HG02973 (cell line): ENCODE data around the gene ATOH8.

Source experiments
- ATAC-seq: cut with Tn5 transposase; IDR thresholded peaks from one replicate; pipeline ENCODE4 v1.9.1; 2021; ENCODE audit warnings: moderate library complexity; ENCODE audit not compliant: unreplicated experiment

The ATOH8 gene

DNA sequence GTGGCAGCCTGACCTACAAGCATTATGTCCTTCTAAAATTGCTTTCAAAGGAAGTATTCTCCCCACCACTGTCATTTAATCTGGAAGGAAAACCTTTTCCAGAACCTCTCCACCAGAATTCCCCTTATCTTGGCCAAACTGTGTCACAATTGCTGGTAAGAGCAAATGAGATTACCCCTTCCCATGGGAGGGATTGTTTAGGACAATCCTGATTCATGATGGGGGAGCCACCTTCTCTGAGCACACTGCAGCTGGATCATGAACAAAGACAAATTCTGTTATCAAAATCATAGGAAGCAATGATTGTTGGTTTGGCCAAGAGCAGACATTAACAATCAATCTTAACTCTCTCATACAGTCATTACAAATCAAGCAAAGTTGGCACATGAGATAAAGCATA lies 18.1 kb upstream of the ATOH8 start:
- ATAC-seq = no peak

DNA sequence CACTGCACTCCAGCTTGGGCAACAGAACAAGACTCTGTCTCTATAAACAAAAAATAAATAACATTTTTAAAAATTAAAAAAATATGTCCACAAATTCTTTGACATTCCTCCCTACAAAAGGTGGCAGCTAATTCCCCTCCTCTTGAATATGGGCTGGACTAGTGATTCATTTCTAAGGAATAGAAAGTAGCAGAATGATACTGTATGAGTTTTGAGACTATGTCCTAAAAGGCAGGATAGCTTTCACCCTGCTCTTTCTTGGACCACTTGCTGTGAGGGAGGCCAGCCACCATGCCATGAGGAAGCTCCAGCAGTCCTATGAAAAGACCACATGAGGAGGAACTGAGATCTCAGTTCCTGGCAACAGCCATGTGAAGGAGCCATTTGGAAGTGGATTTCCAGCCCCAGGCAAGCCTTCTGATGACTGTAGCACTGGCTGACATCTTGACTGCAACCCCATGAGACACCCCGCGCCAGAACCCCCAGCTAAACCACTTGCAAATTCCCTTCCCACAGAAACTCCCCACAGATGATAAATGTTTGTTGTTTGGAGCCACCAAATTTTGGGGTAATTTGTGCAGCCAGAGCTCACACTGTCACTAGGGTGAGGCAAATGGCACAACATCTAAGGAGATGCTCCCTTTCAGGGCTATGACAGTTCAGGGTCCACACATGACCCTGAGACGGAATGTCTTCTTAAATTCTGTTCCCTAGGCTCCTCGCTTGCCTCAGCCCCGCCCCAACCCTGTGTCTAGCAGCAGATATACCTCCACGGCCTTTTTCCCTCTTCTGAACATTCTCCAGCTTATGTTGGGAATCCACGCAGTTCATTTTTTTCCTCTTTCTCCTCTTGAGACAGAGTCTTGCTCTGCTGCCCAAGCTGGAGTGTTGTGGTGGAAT lies 17.1 kb upstream of the ATOH8 start:
- no peak for ATAC-seq

DNA sequence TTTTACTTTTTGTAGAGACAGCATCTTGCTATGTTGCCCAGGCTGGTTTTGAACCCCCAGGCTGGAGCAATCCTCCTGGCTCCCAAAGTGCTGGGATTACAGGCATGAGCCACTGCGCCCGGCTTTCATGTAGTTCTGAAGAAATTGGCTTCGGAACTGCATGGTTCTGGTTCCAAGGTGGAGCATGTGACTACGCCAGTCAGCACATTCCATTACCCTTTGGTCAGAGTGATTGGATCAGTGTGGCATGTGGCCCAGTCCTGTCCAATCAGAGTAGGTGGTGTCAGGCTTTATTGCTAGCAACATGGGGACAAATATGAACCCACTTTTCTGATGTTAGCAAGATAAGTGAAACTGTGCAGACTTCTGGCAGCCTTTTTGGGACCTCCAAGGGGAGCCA lies 16.3 kb upstream of the ATOH8 start:
- no peak for ATAC-seq

DNA sequence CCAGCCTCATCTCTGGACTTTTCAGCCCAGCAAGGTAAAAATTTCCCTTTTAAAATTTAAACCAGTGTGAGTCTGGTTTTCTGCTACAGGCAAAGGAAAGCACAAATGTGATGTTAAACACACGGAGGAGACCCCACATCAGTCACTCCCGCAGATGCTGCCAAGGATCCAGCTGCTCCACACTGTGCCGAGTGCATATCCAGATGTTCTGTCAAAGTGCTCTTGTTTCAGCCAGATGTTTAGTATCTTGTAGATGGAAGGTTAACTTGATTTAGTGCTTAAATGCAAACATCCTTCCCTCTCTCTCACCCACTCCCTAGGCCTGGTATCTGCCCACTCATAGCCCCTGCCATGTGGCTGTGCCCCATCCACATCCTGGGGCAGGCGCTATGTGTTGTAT lies 15.8 kb upstream of the ATOH8 start:
- no peak for ATAC-seq

DNA sequence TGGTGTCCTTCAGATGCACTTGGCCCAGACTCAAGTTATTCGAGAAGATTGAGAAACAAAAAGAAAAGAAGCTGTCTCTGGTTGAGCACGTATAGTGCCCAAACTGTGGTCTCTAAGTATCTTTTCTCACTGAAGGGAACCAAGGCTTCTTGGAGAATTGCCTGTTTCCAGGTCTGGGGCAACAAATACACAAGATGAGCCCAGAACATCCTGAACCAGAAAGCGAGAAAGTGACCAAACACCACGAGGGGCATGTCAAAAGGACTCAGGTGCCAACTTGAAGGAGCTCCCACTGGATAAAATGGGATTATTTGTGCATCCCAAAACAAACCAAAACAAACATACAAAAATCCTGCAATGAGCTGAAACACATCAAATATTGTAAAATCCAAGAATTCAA lies 13.6 kb upstream of the ATOH8 start:
- no peak for ATAC-seq

DNA sequence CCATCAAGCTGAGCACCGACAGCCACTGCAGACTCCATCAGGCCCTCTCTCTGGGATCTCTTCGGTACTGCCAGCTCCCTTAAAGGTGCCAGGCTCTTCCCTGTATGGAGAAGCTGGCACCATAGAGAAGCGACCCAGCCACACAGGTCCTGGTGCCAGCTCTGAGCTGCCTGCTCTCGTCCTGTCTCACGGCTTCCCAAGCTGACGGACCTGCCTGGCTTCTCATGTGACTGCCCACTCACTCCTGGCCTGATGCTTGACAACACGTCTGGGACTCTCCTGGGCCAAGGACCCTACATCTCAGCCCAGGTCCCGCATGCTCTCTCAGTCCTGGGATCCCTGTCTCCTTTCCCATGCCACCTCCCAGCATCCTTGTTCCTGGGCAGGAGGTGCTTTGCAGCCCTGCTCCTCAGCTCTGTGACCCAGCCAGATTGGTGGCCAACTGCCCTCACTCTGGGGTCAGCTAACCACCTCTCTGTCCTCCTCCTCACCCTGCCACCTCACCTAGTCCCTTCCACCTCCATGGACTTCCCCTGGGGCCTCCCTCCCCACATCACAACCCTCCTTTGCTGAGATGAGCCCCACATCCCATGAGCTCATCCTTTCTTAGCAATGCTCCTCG lies 12.5 kb upstream of the ATOH8 start:
- ATAC-seq = no peak

DNA sequence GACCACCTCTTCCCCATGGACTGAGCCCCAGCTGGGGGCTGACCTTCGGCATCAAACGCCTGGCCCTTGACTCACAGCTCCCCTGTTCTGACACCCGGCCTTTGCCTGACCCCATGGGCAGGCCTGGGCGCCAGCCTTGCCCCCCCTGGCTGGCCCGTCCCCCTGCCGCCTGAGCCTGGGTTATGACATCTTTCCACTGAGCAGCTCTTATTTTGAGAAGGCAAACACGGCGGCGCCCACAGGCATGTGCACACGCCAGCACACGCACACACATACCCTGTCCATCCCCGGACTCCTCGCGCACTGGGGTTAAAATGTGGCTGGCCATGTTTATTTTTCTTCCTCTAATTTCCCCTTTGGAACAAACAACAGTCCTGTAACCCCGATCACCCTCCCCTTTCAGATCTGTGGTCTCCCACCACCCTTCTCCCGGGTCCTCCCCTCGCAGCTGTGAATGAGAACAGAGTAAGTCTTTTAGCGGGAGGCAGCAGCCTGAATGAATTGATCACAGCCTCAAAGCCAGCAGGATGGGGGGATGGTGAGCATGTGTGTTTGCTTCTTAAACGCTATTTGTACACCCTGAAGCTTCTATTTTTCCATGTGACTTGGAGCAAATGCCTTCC lies 11.8 kb upstream of the ATOH8 start:
- ATAC-seq = no peak

DNA sequence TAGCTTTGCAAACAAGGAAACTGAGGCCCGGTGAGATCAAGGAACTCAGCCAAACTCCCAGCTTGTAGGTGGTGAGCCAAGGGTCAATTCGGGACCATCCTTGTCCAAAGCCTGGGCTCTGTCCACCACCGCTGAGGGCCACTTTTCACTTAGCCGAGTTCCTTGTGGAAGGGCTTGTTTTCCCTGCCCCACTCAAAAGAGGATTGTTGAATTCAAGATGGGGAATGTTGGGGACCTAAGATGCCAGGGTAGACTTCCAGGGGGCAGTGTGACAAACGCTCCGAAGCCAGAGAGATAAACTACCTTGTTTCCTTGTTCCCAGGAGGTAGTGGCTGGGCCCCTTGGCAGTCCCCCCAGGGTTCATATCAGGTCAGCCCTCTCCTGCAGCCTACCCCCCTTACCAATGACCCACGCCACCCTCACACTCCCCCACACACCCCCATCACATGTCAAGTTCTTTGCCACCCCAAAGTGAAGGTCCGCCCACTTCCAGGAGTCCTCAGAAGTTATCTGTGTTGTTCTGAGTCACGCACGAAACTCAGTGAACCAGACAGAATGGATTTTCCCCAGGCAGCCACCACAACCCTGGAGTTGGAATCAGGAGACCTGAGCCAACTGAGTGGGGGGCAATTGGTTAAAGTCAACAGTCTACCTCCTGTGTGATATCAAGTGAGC lies 10.3 kb upstream of the ATOH8 start:
- no peak for ATAC-seq

DNA sequence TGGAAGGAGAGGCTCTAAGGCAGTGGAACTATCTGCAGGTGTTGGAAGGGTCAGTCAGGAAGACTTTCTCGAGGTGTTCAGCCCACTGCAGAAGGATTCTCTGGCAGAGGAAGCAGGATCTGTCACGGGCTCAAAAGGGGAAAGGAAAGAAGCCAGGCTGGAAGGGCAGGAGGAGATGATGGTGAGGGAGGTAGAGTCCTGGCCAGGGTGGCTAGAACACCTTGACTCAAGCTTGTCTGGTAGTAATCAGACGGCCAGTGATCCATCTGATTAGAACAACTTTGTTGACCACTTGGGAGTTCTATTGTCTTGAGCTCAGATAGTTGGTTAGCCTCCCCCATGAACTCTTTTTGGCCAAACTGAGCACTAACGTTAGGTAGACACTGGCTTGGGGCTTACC lies 9.7 kb upstream of the ATOH8 start:
- ATAC-seq = no peak

DNA sequence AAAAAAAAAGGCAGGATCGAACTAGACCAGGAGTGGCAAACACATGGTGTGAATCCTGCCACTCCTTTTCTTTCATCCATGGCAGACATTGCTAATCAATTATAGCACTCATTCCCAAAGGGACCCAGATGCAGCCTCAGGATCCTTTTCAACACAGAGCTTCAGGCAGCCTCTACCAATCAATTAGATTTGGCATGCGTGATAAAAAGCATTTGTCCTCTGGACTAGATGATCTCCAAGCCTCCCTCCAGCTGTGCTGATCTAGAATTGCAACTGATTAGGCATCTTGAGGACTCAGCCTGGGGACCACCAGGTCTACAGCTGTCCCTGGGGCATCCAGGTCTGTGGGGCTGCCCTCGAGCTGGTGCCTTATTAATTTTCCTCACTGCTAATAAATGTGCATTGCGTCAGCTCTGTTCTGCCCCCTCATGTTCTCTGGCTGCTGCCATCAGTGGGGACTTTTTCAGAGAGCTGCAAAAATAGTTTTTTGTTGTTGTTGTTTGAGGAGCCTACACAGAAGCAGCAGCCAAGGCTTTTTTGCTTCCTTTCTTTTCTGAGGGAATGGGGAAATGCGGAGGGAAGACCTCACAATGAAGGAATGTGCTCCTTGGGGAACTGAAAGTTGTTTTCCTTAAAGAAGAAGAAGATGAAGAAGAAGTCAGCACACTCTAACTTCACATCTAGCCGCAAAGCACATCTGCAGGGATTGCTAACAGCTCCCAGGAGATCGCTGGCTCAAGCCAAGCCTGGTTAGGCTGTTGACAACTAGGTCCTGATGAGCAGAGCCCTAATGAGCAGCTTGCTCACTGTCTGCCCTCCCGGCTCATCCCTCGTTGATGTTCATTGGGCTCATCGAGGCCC lies 8.8 kb upstream of the ATOH8 start:
- no peak for ATAC-seq

DNA sequence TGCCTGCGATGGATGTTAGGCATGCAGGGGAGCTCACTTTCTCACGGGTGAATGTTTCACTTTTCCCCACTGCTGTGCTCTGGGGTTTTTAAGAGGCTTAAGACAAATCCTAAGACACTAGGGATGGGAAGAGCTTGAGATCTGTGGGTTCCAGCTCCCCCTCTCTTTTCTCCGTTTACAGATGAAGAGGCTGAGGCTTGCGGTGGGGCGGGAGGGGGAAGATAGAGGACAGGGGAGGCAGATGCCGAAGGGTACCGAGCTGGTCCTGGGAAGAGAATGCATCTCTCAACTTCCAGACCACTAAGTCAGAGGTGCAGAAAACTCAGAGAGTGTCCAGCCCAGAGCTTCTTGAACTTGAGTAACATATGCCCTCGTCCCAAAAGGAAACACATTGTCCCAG lies 8.2 kb upstream of the ATOH8 start:
- no peak for ATAC-seq

DNA sequence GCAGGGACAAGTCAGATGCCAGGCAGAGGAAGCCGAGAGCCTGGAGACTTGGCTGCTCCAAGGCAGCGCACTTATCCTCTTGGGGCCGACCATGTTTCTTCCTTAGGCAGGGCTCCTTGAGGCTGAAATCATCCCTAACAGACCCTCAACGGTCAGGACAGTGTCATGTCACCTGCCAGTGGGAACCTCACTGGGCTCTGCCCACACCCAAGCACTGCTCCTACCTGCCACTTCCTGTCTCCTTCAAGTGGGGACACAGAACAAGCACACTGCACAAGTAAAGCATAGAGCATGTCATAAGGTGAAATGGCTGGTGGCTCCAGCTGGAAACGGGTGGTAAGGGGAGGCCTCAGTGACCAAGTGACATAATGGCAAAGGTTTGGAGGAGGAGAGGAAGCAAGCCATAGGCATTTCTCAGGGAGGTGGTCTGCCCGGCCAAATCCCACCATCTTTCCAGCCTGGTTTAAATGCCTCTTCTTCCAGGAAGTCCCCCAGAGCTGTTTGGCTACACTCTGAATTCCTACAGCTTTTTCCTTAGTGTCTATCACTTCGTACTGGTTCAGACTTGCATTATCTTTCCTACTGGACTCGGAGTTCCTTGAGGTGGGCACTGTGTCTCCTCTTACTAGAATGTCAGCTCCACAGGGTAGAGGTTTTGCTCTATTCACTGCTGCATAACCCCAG lies 7.3 kb upstream of the ATOH8 start:
- no peak for ATAC-seq

DNA sequence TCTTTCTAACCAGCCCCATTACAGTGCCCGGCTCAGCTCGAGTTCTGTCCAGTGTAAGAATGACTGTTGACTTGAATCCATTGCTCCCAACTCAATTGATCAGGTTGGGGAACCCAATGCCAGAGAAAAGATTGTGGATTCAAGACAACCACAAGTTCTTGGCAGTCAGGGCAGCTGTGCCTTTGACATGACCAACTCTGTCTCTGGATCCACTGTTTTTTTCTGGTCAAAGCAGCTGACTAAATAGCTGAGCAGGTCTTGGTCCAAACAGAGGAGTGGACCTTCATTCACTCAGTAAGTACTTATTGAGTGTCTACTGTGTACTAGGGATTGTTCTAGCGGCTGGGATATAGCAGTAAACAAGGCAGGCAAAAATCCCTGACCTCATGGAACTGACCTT lies 6.3 kb upstream of the ATOH8 start:
- ATAC-seq = no peak

DNA sequence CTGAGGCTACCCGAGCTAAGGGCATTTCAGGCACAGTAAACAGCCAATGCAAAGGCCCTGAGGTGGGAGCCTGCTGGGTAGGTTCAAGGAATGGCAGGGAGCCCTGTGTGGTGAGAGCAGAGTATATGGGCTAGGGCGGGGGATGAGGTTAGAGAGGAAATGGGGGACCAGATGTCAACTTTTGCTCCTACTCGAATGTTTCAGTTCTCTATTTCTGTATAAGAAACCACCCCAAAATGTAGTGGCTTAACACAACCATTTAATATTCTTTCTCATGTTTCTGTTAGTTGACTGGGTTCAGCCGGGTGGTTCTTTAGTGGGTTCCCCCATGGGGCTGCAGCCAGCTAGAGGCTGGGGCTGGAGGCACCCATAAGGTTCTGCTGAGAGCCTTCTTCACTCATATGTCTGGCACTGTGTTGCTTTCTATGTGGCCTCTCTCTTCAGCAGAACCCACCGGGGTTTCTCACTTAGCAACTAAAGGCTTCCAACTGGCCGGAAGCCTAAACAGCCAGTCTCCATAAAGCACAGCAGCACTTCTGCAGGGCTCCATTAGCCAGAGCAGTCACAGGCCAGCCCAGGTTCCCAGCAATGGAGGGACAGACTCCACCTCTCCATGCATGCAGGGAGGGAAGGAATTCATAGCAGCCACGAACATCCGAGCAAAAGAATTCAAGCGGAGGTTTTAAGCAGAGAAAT lies 5.6 kb upstream of the ATOH8 start:
- peak; percentile 49 for ATAC-seq

DNA sequence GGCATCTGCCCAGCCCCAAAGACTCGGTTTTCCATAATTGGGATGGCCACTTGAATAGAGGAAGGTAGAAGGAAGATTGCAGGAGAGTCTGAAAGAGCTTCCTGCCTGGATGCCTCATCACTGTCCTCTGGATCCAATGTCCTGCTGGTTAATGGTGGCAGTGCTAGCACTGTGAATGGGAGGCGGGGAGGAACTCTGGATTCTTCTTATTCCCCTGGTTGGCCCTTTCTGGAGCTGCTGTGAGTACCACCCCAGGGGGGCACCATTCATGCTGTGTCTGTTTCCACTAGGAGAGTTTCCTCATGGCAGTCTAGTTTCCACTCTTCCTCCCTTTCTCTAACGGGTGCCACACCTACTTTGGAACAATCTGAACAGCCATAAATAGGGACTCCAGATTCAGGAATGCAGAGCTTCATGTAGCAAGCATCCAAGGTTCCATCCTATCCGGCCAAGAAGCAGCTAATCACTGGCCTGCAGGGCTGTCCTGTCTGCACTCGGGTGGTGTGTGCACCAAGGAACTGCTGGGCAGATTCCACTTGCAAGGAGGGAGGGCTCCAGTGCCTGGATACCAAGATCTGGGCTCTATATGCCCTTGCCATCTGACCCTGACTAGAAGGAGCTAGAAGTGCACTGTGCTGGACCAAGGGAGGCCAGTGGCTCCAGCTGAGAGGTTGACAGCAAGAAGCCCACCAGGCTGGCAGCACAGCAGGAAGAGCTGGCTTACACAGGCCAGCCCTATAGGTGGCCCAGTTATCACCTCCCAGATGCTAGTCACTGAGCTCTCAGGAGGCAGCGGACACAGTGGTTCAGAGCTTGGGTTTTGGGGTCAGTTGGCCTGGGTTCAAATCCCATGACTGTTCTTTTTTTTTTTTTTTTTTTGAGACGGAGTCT lies 4.6 kb upstream of the ATOH8 start:
- no peak for ATAC-seq

DNA sequence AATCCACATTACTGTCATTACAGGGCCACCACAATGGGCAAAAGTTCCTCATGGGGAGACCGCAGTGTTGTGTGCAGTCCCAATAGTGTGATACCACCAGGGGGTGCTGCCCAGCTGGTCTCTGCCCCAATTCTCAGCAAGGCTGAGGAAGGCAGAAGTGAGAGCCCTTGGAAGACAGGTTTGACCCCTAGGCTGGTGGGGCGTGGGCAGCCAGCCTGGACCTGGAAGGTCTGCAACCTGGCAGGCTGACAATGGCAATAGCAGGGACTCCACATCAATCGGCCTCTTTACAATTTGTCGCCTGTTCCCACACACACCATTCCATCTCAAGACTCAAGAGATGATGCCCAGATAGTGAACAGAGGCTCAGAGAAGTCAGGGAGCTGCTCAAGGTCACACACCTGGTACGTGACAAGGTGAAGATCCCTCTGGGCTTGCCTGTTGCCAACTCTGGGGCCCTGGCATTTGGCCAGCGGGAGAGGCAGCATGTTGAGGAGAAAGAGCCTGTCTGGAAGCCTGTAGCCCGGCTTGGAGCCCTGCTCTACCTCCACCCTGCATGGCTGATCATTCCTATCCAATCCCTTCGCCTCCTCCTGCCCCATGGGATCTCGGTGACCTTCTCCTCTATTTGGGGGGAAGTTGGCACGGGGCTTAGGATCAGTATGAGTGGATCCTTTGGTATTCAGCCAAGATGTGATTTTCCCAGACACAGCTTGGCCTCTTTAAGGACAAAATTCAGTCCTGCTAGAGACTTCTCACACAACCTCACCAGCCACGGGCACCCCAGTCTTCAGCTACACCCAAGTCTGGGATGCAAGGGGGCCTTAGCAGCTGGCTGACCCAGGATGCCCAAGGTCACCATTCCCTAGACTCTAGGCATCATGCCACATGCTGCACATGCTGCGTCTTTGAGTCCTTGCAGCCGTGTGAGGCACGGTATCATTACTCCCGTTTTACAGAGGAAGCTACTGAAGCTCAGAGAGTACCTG lies 2.9 kb upstream of the ATOH8 start:
- ATAC-seq = no peak

DNA sequence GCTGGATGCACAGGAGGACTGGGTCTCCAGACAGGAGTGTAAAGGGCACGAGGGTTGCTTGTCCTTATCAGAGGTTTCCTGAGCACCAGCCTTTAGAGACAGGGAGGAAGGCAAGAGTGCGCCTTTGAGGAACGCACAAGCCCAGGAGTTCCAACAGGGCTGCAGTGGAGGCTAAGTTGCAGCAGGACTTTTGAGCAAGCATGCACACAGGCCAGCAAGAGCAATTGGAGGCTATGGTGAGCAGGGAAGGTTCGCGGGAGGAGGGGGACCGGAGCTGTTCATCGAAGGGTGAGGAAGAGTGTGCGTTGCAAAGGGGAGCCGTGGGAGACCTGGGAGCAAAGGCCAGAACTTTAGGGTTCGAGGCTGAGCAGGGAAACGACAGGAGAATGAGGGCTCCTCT lies 2.2 kb upstream of the ATOH8 start:
- ATAC-seq = no peak
